ENCODE results near the gene SLC25A45.

- no peak for TF ChIP-seq CTCF (IDR thresholded peaks at IDR 0.05)
- no peak for TF ChIP-seq POLR2A (IDR thresholded peaks at IDR 0.05)
Measured at GRCh38 chr11:65329478-65329877, 53.0 kb downstream of the SLC25A45 start.

Measured in heart left ventricle (tissue), 13 donors.